ENCODE results near the gene CRYBB2. TPM values are rescaled to one million over a fixed set of nuclear protein-coding genes. Genes with fewer than 3 reads are reported as not detected.
"Not testable (repeated sequence)": the region's sequence is repeated elsewhere in the genome, so short reads cannot be mapped to it uniquely, and the experiment has no call there.

The CRYBB2 gene
- polyA plus RNA-seq, 5 donors: 0.47 to 1.1 (median 1.1) TPM

DNA sequence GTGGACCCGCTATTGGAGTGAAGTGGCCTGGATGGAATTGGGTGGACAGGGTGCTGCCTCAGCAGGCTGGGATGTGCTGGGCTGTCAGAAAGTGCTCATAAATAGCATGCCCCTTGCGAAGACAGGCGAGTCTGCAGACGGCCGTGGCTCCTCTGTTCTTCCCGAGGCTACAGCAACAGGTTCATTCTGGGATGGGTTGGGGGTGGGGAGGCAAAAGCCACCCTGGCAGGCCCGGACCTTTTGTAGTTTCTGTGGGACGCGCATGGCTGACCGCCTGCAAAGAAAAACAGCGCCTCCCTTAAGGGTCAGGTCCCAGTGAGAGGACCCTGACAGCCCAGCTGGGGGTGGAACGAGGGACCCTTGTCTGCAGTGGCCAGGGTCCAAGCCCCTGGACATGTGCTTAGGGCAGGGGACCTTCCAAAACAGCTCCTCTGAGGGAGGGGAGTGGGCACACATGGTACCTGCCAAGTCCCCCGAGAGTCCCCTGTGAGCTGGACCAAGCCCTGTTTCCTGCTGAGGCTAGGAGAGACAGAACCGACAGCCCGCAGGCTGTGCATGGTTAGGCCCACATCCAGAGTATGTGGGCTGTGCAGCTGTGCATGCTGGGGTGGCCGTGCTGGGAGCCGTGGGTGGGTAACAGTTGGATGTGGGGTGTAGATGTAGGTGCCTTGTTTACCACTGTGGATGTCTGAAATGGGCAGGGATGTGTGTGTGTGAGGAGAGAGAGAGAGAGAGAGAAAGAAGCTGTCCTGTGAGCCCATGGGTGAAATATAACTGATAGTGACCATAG lies 19.5 kb upstream of the CRYBB2 start, which contains the start of gene CRYBB3:
Gene CRYBB3, plus strand, starts transcription at position 128 of the 790 bp plus-strand sequence. CDS start 1,539 bp downstream, outside the sequence.
- no peak for DNase-seq

GRCh38 chr22:25200967-25201366 lies 18.5 kb upstream of the CRYBB2 start:
- no peak for DNase-seq

DNA sequence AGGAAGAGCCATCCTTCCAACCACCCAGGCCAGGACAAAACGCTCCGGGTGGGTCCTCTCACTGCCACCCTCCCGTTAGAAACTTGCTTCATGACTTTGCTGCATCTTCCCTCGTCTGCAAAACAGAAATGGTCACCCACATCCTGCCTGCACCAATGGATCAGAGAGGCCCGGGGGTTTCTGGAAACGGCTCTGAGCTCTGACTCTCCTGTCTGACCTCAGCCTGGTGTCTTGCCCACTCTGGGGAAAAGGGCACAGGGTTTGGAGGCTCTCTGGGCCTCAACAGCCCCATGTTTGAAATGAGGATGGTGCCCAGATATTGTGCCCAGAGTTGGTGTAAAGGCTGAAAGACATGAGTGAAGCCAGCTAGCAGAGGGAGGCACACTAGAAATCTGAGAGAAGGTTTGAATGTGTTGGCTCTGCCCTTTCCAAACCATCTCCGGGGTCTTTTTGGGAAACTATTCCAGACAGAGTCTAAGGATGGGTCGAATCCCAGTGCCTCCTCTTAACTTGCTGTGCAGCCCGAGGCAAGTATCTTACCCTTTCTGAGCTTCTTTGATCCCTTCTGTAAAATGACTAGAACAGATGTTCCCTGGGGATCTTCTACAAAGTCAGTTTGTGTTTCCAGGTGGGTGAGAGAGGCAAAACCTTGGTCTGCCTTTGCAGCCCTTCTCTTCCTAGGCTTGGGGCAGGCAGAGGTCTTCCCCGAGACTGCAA lies 17.7 kb upstream of the CRYBB2 start:
- DNase-seq: no peak

- peak; percentile 17 to 36 for DNase-seq
Observed at GRCh38 chr22:25202290-25202921, 17.0 kb upstream of the CRYBB2 start.

DNA sequence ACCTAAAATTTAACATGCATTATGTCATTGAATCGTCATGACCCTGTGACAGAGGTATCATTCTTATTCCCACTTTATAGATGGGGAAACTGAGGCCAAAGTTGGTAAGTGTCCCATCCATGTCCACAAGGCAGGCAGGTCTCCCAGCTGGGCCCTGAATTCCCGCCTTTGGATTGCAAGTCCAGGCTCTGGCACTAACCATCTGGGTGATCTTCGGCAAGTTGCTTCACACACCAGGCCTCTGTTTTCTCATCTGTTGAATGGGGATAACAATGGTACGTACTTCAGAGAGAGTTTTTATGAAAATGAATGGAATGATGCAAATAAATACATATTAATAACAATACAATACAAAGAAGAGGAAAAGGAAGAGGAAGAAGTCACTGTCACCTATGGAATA lies 16.4 kb upstream of the CRYBB2 start:
- DNase-seq: no peak

GRCh38 chr22:25204547-25204946 lies 14.9 kb upstream of the CRYBB2 start:
- not testable (repeated sequence) for DNase-seq

GRCh38 chr22:25205847-25206246 lies 13.6 kb upstream of the CRYBB2 start:
- DNase-seq: no peak

GRCh38 chr22:25206998-25207397 lies 12.4 kb upstream of the CRYBB2 start:
- no peak for DNase-seq

DNA sequence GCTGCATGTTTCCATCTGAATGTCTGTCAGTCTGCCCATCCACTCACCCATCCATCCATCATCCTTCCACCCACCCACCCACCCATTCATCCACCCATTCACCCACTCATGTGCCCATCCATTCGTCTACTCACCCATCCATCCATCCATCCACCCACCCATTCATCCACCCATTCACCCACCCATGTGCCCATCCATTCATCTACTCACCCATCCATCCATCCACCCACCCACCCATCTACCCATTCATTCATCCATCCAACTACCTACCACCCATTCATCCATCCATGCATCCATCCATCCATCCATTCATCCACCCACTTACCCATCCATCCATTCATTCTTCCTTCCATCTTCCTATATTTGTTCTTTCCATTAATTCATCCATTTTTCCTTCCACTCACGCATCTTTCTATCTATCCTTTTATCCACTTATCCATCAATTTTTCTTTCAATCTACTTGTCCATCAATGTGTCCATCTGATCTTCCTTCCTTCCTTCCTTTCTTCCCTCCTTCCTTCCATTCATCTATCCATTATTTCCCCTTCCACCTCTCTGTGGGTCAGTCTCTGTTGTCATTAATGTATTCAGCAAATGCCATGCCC lies 11.8 kb upstream of the CRYBB2 start:
- DNase-seq: no peak

- no peak for DNase-seq
Observed at GRCh38 chr22:25208328-25208727, 11.1 kb upstream of the CRYBB2 start.

DNA sequence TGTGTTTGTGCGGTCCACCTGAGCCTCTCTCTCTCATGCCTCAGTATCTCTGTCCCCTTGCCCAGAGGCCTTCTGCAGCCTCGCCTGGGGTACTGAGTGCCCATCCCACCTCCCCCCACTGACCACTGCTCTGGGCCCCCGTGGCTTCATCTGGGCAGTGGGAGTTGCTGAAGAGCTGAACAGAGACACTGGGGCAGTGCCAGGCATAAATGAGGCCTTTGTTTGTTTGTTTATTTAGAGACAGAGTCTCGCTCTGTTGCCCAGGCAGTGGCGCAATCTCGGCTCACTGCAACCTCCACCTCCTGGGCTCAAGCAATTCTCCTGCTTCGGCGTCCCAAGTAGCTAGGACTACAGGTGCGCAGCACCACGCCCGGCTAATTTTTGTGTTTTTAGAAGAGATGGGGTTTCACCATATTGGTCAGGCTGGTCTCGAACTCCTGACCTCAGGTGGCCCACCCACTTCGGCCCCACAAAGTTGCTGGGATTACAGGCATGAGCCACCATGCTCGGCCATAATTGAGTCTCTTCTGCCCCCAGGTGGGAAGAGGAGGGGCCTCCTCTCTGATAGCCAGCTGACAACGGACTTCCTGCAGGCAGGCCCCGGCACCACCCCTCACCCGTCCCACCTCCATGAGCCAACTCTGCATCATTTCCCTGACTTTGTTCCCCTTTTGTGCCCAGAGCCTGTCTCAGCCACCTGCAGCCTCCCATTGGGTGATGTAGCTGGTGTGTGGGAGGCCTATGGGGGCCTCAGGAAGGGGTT lies 10.5 kb upstream of the CRYBB2 start:
- no peak for DNase-seq

- DNase-seq: no peak
Observed at GRCh38 chr22:25210793-25211192, 8.6 kb upstream of the CRYBB2 start.

DNA sequence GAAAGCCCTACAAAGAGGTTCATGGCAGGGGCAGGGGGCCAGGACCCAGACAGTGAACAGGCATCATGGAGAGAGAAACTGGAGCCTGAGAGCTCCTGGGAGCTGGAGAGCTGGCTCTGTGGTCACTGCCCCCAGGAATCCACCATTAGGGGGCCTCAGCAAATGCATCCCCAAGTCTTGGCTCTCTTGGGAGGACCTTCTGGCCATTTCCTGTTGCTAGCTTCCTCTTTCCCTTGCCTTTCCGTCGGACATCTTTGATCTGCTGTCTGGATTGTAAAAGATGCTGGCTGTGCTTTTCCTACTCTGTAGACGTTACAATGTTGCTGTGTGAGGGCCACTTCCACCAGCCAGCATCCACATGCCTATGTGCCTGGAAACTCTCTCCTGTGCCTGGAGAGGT lies 7.1 kb upstream of the CRYBB2 start:
- no peak for DNase-seq

DNA sequence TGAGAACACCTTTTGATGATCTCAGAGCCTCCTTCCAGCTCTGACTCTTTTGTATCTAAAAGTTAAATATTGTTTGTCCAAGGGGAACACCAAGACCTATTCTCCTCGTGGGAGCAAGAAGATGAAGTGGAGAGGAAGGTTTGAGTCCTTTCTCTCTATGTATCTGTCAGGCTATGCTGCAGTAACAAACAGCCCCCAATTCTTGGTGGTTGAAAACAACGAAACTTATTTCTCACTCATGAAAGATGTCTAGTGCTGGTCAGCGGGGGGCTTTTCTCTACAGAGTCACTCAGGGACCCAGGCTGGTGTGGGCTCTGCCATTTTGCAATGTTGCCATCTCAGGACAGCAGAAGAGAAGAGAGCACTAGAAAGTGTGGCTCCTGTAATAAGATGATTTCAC lies 6.2 kb upstream of the CRYBB2 start:
- DNase-seq: no peak

- no peak for DNase-seq
Observed at GRCh38 chr22:25216230-25216629, 3.2 kb upstream of the CRYBB2 start.

DNA sequence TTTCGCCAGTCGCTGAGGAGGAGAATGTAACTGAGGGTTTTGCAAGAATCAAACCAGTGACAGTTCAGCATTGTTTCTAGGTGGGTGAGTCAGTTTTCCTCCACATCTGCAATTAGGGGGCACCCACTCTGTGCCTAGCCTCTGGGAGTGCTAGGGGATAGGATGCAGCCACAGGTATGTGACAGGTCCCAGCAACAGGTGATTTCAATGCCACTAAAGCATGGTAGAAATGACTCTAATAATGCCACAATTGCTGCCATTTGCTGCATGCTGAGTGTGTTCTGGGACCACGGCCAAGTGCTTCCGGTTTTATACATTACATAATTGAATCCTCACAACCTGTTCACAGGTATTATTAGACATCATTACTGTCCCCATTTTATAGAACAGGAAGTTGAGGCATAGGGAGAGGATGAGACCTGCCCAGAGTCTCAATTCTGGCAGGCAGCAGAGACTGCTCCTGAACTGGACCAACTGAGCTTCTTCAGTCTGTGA lies 556 bp downstream of the CRYBB2 start:
- no peak for DNase-seq

DNA sequence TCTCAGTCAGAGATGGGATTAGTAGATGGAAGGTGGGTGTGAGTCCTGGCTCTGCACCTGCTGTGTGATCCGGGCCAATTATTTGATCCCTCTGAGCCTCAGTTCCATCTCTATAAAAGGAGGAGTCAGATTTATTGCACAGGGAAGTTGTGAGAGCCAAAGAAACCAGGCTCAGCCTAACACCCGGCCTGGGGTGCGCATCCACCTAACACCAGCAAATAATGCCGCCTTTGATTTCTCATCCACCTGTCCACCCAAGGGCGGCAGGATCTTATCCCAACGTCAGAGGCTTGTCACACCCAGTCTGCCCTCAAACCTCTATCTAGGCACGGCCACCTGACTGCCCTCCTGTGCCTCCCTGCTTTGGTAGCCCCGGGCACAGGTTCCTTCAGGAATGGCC lies 2.4 kb downstream of the CRYBB2 start:
- DNase-seq: no peak

DNA sequence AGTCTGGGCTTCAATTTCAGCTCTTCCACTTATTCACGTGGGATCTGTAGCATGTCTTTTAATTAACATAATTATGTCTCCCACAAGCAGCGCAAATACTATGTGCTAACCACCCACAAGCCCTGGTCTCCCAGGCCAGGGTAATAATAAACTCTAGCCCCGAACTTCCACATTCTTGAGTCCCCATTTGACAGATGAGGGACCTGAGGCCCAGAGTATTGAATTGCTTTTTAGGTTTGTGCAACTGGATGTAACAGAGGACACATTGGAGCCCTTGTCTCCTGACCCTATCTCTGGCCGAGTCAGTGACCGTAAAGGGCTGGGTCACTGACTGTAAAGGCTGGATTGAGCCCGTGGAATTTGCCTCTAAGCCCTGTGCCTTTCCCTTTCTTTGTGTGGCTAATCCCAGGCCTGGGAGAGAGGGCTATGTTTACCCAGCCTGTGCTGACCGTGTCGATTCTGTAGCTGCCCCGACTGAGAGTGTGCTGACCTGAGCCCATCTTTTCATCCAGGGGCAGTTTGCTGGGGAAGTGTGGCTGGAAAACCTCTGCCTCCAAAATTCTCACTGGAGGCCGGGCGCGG lies 3.9 kb downstream of the CRYBB2 start:
- DNase-seq: no peak

GRCh38 chr22:25228822-25229221 lies 9.4 kb downstream of the CRYBB2 start:
- DNase-seq: no peak

GRCh38 chr22:25230760-25231159 lies 11.3 kb downstream of the CRYBB2 start:
- DNase-seq: not testable (repeated sequence)

- no peak for DNase-seq
Observed at GRCh38 chr22:25232301-25232700, 12.9 kb downstream of the CRYBB2 start.
